ENCODE results near the gene SKOR1. TPM values are rescaled to one million over a fixed set of nuclear protein-coding genes. Genes with fewer than 3 reads are reported as not detected.

Gene SKOR1
- total RNA-seq, 4 donors from 2014 or later, result 0.27 to 0.79 TPM; not detected in 2

GRCh38 chr15:67850994-67851571 is 25.8 kb downstream of the SKOR1 start:
- no peak overlapping the region for H3K4me3 ChIP-seq
- H3K27ac ChIP-seq, result no peak overlapping the region
- WGBS, 2 donors (ENCODE audit: low coverage in 1 of 2), result 67 to 83% methylated on average over 2 to 4 of the region's 4 CpGs
- no peaks in the 10 kb centered on the region for H3K9me3 ChIP-seq
- no peaks in the 10 kb centered on the region for H3K4me1 ChIP-seq
- intact Hi-C loops (cut with DNase I; ENCODE audit: low total_unique reads) (no loop called here), in situ Hi-C loops (cut with MboI; ENCODE audit: low pct_ligation_motif_present in 1 of 4, low pct_unique_long_range_greater_than_20kb in 1 of 4, low sequenced_read_pairs in 3 of 4) (loop anchor here in 3 of 4 donors (25.0 kb wide), 2 partner anchors 211 to 311 kb away; partner anchors contain the start of gene PIAS1 (in 3 of the 3))
- no peaks in the 10 kb centered on the region for H3K27me3 ChIP-seq
- TF ChIP-seq POLR2AphosphoS5 (IDR thresholded peaks at IDR 0.05) (no peak), CTCF (IDR thresholded peaks at IDR 0.05) (no peak), EP300 (IDR thresholded peaks at IDR 0.05; ENCODE audit: low read depth) (no peak), POLR2A (IDR thresholded peaks at IDR 0.05) (no peak)
- DNase-seq, result no peak
- no peaks in the 10 kb centered on the region for H3K36me3 ChIP-seq

- intact Hi-C loops (cut with DNase I; ENCODE audit: low total_unique reads) (no loop called here), in situ Hi-C loops (cut with MboI; ENCODE audit: low pct_ligation_motif_present in 1 of 4, low pct_unique_long_range_greater_than_20kb in 1 of 4, low sequenced_read_pairs in 3 of 4) (loop anchor here in 3 of 4 donors (25.0 kb wide), 2 partner anchors 210 to 310 kb away; partner anchors contain the start of gene PIAS1 (in 3 of the 3))
- H3K36me3 ChIP-seq, result no peaks in the 10 kb centered on the region
- WGBS, 2 donors (ENCODE audit: low coverage in 1 of 2), result 80 to 100% methylated on average over 1 to 3 of the region's 3 CpGs
- H3K27ac ChIP-seq, result no peak overlapping the region
- no peak overlapping the region for H3K4me3 ChIP-seq
- no peaks in the 10 kb centered on the region for H3K4me1 ChIP-seq
- DNase-seq, result no peak
- TF ChIP-seq EP300 (IDR thresholded peaks at IDR 0.05; ENCODE audit: low read depth), result no peak
- TF ChIP-seq CTCF (IDR thresholded peaks at IDR 0.05), result no peak
- no peak for TF ChIP-seq POLR2AphosphoS5 (IDR thresholded peaks at IDR 0.05)
- no peak for TF ChIP-seq POLR2A (IDR thresholded peaks at IDR 0.05)
- no peaks in the 10 kb centered on the region for H3K27me3 ChIP-seq
- H3K9me3 ChIP-seq, result no peaks in the 10 kb centered on the region
Measured at GRCh38 chr15:67852418-67852817, 27.1 kb downstream of the SKOR1 start.

- no peak for TF ChIP-seq POLR2A (IDR thresholded peaks at IDR 0.05)
- TF ChIP-seq EP300 (IDR thresholded peaks at IDR 0.05; ENCODE audit: low read depth), result no peak
- TF ChIP-seq CTCF (IDR thresholded peaks at IDR 0.05), result no peak
- no peak for TF ChIP-seq POLR2AphosphoS5 (IDR thresholded peaks at IDR 0.05)
- DNase-seq, result no peak
- H3K27me3 ChIP-seq, result no peaks in the 10 kb centered on the region
- in situ Hi-C loops (cut with MboI; ENCODE audit: low pct_ligation_motif_present in 1 of 4, low pct_unique_long_range_greater_than_20kb in 1 of 4, low sequenced_read_pairs in 3 of 4) (loop anchor here in 3 of 4 donors (25.0 kb wide), 2 partner anchors 209 to 309 kb away; partner anchors contain the start of gene PIAS1 (in 3 of the 3)), intact Hi-C loops (cut with DNase I; ENCODE audit: low total_unique reads) (no loop called here)
- 91 to 100% methylated on average over 1 to 3 of the region's 3 CpGs for WGBS, 2 donors (ENCODE audit: low coverage in 1 of 2)
- H3K4me3 ChIP-seq, result no peak overlapping the region
- no peaks in the 10 kb centered on the region for H3K9me3 ChIP-seq
- no peak overlapping the region for H3K27ac ChIP-seq
- H3K4me1 ChIP-seq, result no peaks in the 10 kb centered on the region
- H3K36me3 ChIP-seq, result no peaks in the 10 kb centered on the region
Measured at GRCh38 chr15:67853454-67853853, 28.1 kb downstream of the SKOR1 start.

- intact Hi-C loops (cut with DNase I; ENCODE audit: low total_unique reads), result no loop called here
- TF ChIP-seq CTCF (IDR thresholded peaks at IDR 0.05) (no peak), EP300 (IDR thresholded peaks at IDR 0.05; ENCODE audit: low read depth) (no peak), POLR2AphosphoS5 (IDR thresholded peaks at IDR 0.05) (no peak), POLR2A (IDR thresholded peaks at IDR 0.05) (no peak)
- Histone ChIP-seq H3K9me3 (no peaks in the 10 kb centered on the region), H3K36me3 (no peaks in the 10 kb centered on the region), H3K27me3 (no peaks in the 10 kb centered on the region), H3K4me1 (no peaks in the 10 kb centered on the region), H3K27ac (no peak overlapping the region), H3K4me3 (no peak overlapping the region)
- WGBS, 2 donors (ENCODE audit: low coverage in 1 of 2), result 100% methylated on average over 1 of the region's 1 CpG; no CpG with 5 or more reads in 1 of the 2 donors
- in situ Hi-C loops (cut with MboI; ENCODE audit: low pct_ligation_motif_present in 1 of 4, low pct_unique_long_range_greater_than_20kb in 1 of 4, low sequenced_read_pairs in 3 of 4), result loop anchor here in 3 of 4 donors (25.0 kb wide), 2 partner anchors 208 to 308 kb away; partner anchors contain the start of gene PIAS1 (in 3 of the 3)
- no peak for DNase-seq
Measured at GRCh38 chr15:67854358-67854757, 29.0 kb downstream of the SKOR1 start.

Measured in transverse colon (tissue), 4 donors.